ENCODE measurements around the gene KCP. TPM values are rescaled to one million over a fixed set of nuclear protein-coding genes. Genes with fewer than 3 reads are reported as not detected.
A peak's percentile ranks its signal among the peaks of the same experiment; 100 is the strongest.

The KCP gene
- total RNA-seq, result under 1 TPM in 4 of 6 experiments, not detected in 2; 0.10 to 0.22 (median 0.12) TPM
- long read RNA-seq, result 0 reads

DNA sequence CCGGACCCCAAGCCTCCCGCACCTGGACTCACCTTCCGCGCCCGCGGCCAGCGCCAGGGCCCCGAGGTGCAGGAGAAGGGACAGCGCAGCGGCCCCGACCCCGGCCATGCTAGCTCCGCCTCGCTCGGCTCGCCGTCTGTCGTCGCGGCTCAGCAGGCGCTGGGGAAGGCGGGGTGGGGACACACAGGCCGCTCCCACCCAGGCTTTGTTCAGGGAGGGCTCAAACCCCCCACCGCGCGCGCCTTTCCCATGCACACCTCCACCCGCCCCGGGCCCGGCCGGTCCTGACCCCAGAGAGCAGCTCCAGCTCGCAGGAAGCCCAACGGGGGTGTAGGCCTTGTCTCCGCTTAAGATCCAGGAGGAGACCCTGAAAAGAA, at the start of gene KCP:
TSS of gene KCP (minus strand) at position 141 of the 377 bp plus-strand sequence. CDS start at position 108, 33 bp downstream.
- no CpG with 5 or more reads among the region's 34 CpGs for WGBS (ENCODE audit: insufficient coverage, low coverage, low lambda C conversion rate, missing lambda C conversion rate)
- Histone ChIP-seq H3K36me3 (no peaks in the 10 kb centered on the region), H3K4me3 (peak within 1 kb of the TSS in 1 of 3 donors; percentile 9), H3K9me3 (no peaks in the 10 kb centered on the region), H3K27me3 (no peaks in the 10 kb centered on the region), H3K27ac (no peak within 1 kb of the TSS), H3K4me1 (peaks cover 0 to 4% (median 0%) of the 10 kb centered on the region in 4 donors)
- intact Hi-C loops (cut with DNase I), result loop anchor here in 1 of 2 donors (5.0 kb wide), 1 partner anchor 182 kb away; no protein-coding TSS in a partner anchor
- TF ChIP-seq POLR2A (IDR thresholded peaks at IDR 0.05), result no peak
- TF ChIP-seq, protein P1, sequence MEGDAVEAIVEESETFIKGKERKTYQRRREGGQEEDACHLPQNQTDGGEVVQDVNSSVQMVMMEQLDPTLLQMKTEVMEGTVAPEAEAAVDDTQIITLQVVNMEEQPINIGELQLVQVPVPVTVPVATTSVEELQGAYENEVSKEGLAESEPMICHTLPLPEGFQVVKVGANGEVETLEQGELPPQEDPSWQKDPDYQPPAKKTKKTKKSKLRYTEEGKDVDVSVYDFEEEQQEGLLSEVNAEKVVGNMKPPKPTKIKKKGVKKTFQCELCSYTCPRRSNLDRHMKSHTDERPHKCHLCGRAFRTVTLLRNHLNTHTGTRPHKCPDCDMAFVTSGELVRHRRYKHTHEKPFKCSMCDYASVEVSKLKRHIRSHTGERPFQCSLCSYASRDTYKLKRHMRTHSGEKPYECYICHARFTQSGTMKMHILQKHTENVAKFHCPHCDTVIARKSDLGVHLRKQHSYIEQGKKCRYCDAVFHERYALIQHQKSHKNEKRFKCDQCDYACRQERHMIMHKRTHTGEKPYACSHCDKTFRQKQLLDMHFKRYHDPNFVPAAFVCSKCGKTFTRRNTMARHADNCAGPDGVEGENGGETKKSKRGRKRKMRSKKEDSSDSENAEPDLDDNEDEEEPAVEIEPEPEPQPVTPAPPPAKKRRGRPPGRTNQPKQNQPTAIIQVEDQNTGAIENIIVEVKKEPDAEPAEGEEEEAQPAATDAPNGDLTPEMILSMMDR (IDR thresholded peaks at IDR 0.05), result no peak
- DNase-seq (peak in 1 of 3 donors; percentile 16), ATAC-seq (peak in 3 of 4 donors; percentile 10 to 20 (median 17))

DNA sequence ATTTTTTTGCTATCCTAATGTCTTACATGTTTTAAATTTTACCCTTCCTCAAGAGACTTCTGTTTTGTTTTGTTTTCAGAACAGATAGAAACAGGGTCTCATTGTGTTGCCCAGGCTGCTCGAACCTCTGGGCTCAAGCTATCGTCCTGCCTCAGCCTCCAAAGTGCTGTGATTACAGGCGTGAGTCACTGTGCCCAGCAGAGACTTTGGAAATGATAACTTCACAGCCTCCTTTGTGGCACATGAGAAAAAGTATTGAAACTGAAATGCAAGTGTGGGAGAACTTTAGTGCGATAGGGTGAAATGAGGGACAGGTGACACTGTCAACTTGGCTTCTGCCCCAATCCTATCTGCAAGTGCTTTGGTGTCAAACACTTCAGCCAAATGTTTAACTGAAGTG, 48.8 kb upstream of the KCP start:
- peaks cover 3 to 76% (median 14%) of the 10 kb centered on the region in 4 donors for H3K36me3 ChIP-seq
- TF ChIP-seq, protein P1 (IDR thresholded peaks at IDR 0.05), result no peak
- TF ChIP-seq POLR2A (IDR thresholded peaks at IDR 0.05), result no peak
- intact Hi-C loops (cut with DNase I), result no loop called here
- H3K9me3 ChIP-seq, result no peaks in the 10 kb centered on the region
- ATAC-seq (no peak), DNase-seq (no peak)
- WGBS (ENCODE audit: insufficient coverage, low coverage, low lambda C conversion rate, missing lambda C conversion rate), result 94% methylated on average over 3 of the region's 4 CpGs
- no peaks in the 10 kb centered on the region for H3K27me3 ChIP-seq
- H3K4me3 ChIP-seq, result no peak overlapping the region
- no peaks in the 10 kb centered on the region for H3K4me1 ChIP-seq
- no peak overlapping the region for H3K27ac ChIP-seq

DNA sequence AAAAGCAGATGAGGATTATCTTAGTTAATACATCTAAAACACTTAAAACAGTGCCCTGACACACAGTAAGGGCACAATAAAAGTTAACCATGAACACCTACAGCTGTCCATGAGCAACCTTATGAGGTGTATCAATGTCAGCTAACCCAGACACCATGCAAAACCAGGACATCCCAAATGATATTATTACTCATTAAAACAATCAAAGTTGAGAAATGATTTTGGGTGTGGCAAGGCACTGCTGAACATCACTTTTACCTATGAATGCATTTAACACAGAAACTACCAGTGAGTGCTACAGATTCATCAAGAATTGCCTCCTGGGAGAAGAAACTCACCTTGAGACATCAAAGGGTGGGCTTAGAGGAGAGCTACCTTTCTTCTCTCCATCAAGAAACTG, 45.5 kb upstream of the KCP start:
- H3K4me3 ChIP-seq, result no peak overlapping the region
- no peak overlapping the region for H3K27ac ChIP-seq
- H3K36me3 ChIP-seq, result peaks cover 0 to 70% (median 14%) of the 10 kb centered on the region in 4 donors
- TF ChIP-seq POLR2A (IDR thresholded peaks at IDR 0.05), result no peak
- TF ChIP-seq, protein P1 (IDR thresholded peaks at IDR 0.05), result no peak
- H3K9me3 ChIP-seq, result no peaks in the 10 kb centered on the region
- no peak for ATAC-seq
- H3K4me1 ChIP-seq, result no peaks in the 10 kb centered on the region
- intact Hi-C loops (cut with DNase I), result no loop called here
- no peak for DNase-seq
- H3K27me3 ChIP-seq, result no peaks in the 10 kb centered on the region

DNA sequence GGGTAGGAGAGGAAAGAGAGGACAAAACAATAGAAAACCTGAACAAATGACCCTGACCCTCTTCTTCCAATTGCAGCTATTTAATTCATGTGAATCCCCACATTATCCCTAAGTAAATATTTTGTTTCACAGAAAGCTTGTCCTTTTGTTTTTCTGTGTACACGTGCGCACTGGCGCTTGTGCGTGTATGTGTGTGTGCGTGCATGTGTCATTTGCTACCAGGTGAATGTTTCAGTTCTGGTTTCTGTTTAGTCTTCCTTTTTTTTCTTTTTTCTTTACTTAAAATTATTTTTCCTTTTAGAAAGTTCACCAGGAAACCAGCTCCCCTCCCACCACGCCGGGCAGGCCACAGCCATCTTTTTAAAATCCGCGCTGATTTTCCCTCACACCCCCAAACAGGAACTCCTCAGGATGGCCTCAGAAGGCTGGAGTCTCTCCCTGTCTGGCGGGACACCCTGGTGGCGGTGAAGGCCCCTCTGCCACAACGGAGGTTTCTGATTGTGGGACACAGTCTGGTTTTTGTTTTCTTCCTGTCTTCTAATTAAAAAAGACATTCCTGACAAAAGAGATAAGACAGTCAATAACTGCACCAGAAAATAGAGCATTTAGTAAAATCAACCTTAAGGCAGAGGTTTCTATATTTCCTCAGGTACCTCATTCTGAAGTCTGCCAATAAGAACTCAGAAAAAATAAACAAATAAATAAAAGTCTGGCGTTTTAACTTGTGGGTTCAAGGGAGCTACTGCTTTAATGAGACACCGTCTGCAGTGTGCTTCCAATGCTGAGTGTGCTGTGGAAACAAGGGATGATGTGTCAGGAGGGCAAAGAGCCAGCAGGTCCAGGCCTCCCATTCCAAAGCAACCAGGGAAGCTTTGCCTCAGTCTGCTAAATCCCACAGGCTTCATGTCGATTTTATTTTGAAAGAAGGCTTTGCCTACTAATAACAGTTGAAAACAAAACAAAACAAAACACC, 44.6 kb upstream of the KCP start:
- ATAC-seq (peak in 1 of 4 donors; percentile 25), DNase-seq (no peak)
- intact Hi-C loops (cut with DNase I), result no loop called here
- Histone ChIP-seq H3K36me3 (peaks cover 0 to 62% (median 14%) of the 10 kb centered on the region in 4 donors), H3K27ac (no peak overlapping the region), H3K4me1 (no peaks in the 10 kb centered on the region), H3K9me3 (no peaks in the 10 kb centered on the region), H3K4me3 (no peak overlapping the region), H3K27me3 (no peaks in the 10 kb centered on the region)
- TF ChIP-seq POLR2A (IDR thresholded peaks at IDR 0.05), result no peak
- TF ChIP-seq, protein P1 (IDR thresholded peaks at IDR 0.05), result no peak
- WGBS (ENCODE audit: insufficient coverage, low coverage, low lambda C conversion rate, missing lambda C conversion rate), result 58% methylated on average over 15 of the region's 15 CpGs
